H9 (cell line): ENCODE measurements around the gene H2BK1. TPM values are rescaled to one million over a fixed set of nuclear protein-coding genes. Genes with fewer than 3 reads are reported as not detected.

Experiments used
- DNase-seq: peaks from one replicate; pipeline ENCODE4 v3.0.0-alpha.2; 2017
- H2AFZ ChIP-seq: one replicate; pipeline ENCODE4 v1.6.1; 2013; ENCODE audit warnings: mild to moderate bottlenecking, low read length, control low read depth, moderate library complexity
- H2AK5ac ChIP-seq: 2 replicates; pipeline ENCODE4 v1.6.1; 2013; ENCODE audit warnings: low read length, control low read depth, mixed read lengths; ENCODE audit not compliant: insufficient read length
- H2BK120ac ChIP-seq: one replicate; pipeline ENCODE4 v1.6.1; 2013; ENCODE audit warnings: low read depth, mild to moderate bottlenecking, low read length, control low read depth, inconsistent platforms; ENCODE audit not compliant: poor library complexity, severe bottlenecking
- H2BK12ac ChIP-seq: 2 replicates; pipeline ENCODE4 v1.6.1; 2013; ENCODE audit warnings: low read length, control low read depth, mixed read lengths, low read depth; ENCODE audit not compliant: insufficient read length
- H2BK15ac ChIP-seq: 2 replicates; pipeline ENCODE4 v1.6.1; 2013; ENCODE audit warnings: low read depth, low read length, control low read depth
- H2BK20ac ChIP-seq: one replicate; pipeline ENCODE4 v1.6.1; 2013; ENCODE audit warnings: low read depth, mild to moderate bottlenecking, low read length, control low read depth, inconsistent platforms; ENCODE audit not compliant: poor library complexity, severe bottlenecking
- H2BK5ac ChIP-seq: 2 replicates; pipeline ENCODE4 v1.6.1; 2013; ENCODE audit warnings: low read length, control low read depth, mixed read lengths; ENCODE audit not compliant: insufficient read length
- H3K14ac ChIP-seq: 2 replicates; pipeline ENCODE4 v1.6.1; 2013; ENCODE audit warnings: low read length, control low read depth; ENCODE audit not compliant: insufficient read depth
- H3K18ac ChIP-seq: 2 replicates; pipeline ENCODE4 v1.6.1; 2013; ENCODE audit warnings: low read depth, mild to moderate bottlenecking, mixed read lengths, low read length, control low read depth; ENCODE audit not compliant: insufficient read length
- H3K23ac ChIP-seq: 2 replicates; pipeline ENCODE4 v1.6.1; 2013; ENCODE audit warnings: low read length, control low read depth, mixed read lengths, low read depth; ENCODE audit not compliant: insufficient read length
- H3K23me2 ChIP-seq: 2 replicates; pipeline ENCODE4 v1.6.1; 2013; ENCODE audit warnings: low read depth, mild to moderate bottlenecking, mixed read lengths, low read length, control low read depth; ENCODE audit not compliant: insufficient read length, poor library complexity, severe bottlenecking
- H3K27ac ChIP-seq: 2 replicates; pipeline ENCODE4 v1.5.1; 2013; ENCODE audit warnings: low read length, control low read depth, mixed read lengths, low read depth; ENCODE audit not compliant: insufficient read length
- H3K27me3 ChIP-seq: 2 replicates; pipeline ENCODE4 v1.6.1; 2013; ENCODE audit warnings: low read length, control low read depth, inconsistent platforms; ENCODE audit not compliant: insufficient read depth
- H3K4ac ChIP-seq: 2 replicates; pipeline ENCODE4 v1.6.1; 2013; ENCODE audit warnings: low read depth, mild to moderate bottlenecking, control low read depth, inconsistent platforms, low read length, moderate library complexity
- H3K4me1 ChIP-seq: 2 replicates; pipeline ENCODE4 v1.6.1; 2013; ENCODE audit warnings: low read length, control low read depth, inconsistent platforms; ENCODE audit not compliant: insufficient read depth
- H3K4me2 ChIP-seq: 2 replicates; pipeline ENCODE4 v1.6.1; 2013; ENCODE audit warnings: low read length, control low read depth, mixed read lengths; ENCODE audit not compliant: insufficient read length, insufficient read depth
- H3K56ac ChIP-seq: 2 replicates; pipeline ENCODE4 v1.6.1; 2013; ENCODE audit warnings: low read depth, mild to moderate bottlenecking, mixed read lengths, low read length, control low read depth; ENCODE audit not compliant: insufficient read length
- H3K79me1 ChIP-seq: 2 replicates; pipeline ENCODE4 v1.6.1; 2013; ENCODE audit warnings: low read depth, mild to moderate bottlenecking, moderate library complexity, low read length, control low read depth, inconsistent platforms; ENCODE audit not compliant: insufficient read depth, poor library complexity, severe bottlenecking
- H3K79me2 ChIP-seq: 2 replicates; pipeline ENCODE4 v1.6.1; 2013; ENCODE audit warnings: low read length, control low read depth, inconsistent platforms; ENCODE audit not compliant: insufficient read depth
- H3K9ac ChIP-seq: 2 replicates; pipeline ENCODE4 v1.6.1; 2013; ENCODE audit warnings: low read length, control low read depth, mixed read lengths; ENCODE audit not compliant: insufficient read length; ENCODE audit errors: extremely low read depth
- H3K9me3 ChIP-seq: one replicate; pipeline ENCODE4 v1.6.1; 2013; ENCODE audit warnings: low read depth, low read length, inconsistent platforms; ENCODE audit not compliant: control insufficient read depth
- H3T11ph ChIP-seq: one replicate; pipeline ENCODE4 v1.6.1; 2013; ENCODE audit warnings: mild to moderate bottlenecking, low read length, control low read depth, inconsistent platforms
- H4K20me1 ChIP-seq: one replicate; pipeline ENCODE4 v1.6.1; 2013; ENCODE audit not compliant: control insufficient read depth, insufficient read length, insufficient read depth
- H4K5ac ChIP-seq: 2 replicates; pipeline ENCODE4 v1.6.1; 2013; ENCODE audit warnings: low read depth, mild to moderate bottlenecking, mixed read lengths, low read length, control low read depth; ENCODE audit not compliant: insufficient read length
- H4K8ac ChIP-seq: replicated peaks from 2 replicates; pipeline ENCODE4 v1.6.1; 2013; ENCODE audit warnings: low read length, control low read depth, mixed read lengths, low read depth; ENCODE audit not compliant: insufficient read length
- H4K91ac ChIP-seq: 2 replicates; pipeline ENCODE4 v1.6.1; 2013; ENCODE audit warnings: low read depth, mild to moderate bottlenecking, moderate library complexity, mixed read lengths, low read length, control low read depth; ENCODE audit not compliant: insufficient read length
- H3K27ac Mint-ChIP-seq, 3 experiments: 2 replicates in 2 of 3; 3 replicates in 1 of 3; pipeline ENCODE4 v1.8.0; 2020 to 2021; ENCODE audit warnings: mixed read lengths in 3 of 3, mild to moderate bottlenecking in 1 of 3, moderate library complexity in 1 of 3
- H3K27me3 Mint-ChIP-seq: 2 replicates; pipeline ENCODE4 v1.8.0; 2021; ENCODE audit warnings: low read depth, mild to moderate bottlenecking, moderate library complexity, mixed read lengths
- H3K36me3 Mint-ChIP-seq, 3 experiments: 2 replicates in 2 of 3; 3 replicates in 1 of 3; pipeline ENCODE4 v1.8.0; 2020 to 2021; ENCODE audit warnings: low read depth in 3 of 3, mixed read lengths in 3 of 3; ENCODE audit not compliant: insufficient read depth in 1 of 3
- H3K4me1 Mint-ChIP-seq, 2 experiments: 2 replicates each; pipeline ENCODE4 v1.8.0; 2020; ENCODE audit warnings: mixed read lengths in 2 of 2
- H3K4me3 Mint-ChIP-seq, 2 experiments: 2 replicates in 1 of 2; 3 replicates in 1 of 2; pipeline ENCODE4 v1.8.0; 2020 to 2021; ENCODE audit warnings: mild to moderate bottlenecking in 2 of 2, mixed read lengths in 2 of 2, moderate library complexity in 1 of 2
- H3K9me3 Mint-ChIP-seq, 2 experiments: 2 replicates in 1 of 2; 3 replicates in 1 of 2; pipeline ENCODE4 v1.8.0; 2020; ENCODE audit warnings: mild to moderate bottlenecking in 2 of 2, mixed read lengths in 2 of 2, moderate library complexity in 1 of 2
- WGBS: extraction: QIAGEN DNeasy Blood & Tissue Kit; methylation state at CpG from one replicate; pipeline ENCODE4 v1.1.7; 2013; ENCODE audit warnings: missing lambda C conversion rate, low lambda C conversion rate, mixed read lengths; ENCODE audit not compliant: insufficient read length; ENCODE audit errors: extremely low coverage; 5-methylcytosine and 5-hydroxymethylcytosine counted together
- total RNA-seq: library from RNA; stranded (reverse); gene quantifications from 2 replicates; pipeline ENCODE4 v1.2.1, GENCODE V29; 2021
- TF ChIP-seq, protein P1 (sequence below): fragments of 200-600 bp; sonication (generic); conservative IDR thresholded peaks from 3 replicates; pipeline ENCODE4 v1.8.0; 2021; ENCODE audit warnings: antibody characterized with exemption, mild to moderate bottlenecking

H2BK1 gene
- total RNA-seq, 1 experiment from 2014 or later: not detected

DNA sequence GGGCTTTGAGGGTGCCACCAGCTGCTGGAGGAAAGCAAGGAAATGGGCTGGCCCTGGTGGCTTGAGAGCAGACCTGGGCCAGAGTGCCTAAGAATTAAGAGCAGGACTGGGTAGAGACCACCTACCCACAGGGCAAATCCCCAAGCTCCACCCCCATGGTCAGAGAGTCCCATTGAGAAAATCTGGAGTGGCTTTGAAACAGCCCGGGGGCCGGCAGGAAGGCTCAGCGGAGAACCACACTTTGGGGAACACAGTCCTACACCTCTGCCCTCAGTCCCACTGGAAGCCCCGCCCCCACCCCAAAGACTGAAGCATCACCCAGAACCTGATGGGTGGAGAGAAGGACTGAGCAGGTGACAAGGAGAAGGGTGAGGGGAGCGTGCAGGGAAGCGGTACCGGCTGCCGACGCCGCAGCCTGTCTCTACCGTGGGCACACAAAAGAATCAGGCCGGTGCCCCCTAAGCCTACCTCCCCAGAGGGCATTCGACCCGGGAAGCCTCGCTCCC is 34.6 kb upstream of the H2BK1 start:
- Mint-ChIP-seq H3K27me3 (peaks cover 60% of the 10 kb centered on the region), H3K27ac (no peak overlapping the region), H3K9me3 (no peaks in the 10 kb centered on the region; a peak in 1 of 5 replicates), H3K36me3 (peaks cover 0 to 2% (median 2%) of the 10 kb centered on the region in 3 experiments; a peak in 4 of 7 replicates), H3K4me1 (peaks cover 41 to 51% of the 10 kb centered on the region in 2 experiments), H3K4me3 (peak overlapping the region; percentile 52 to 77)
- no peak overlapping the region for H4K91ac ChIP-seq
- H2BK120ac ChIP-seq: no peak overlapping the region
- H3T11ph ChIP-seq: no peak overlapping the region
- H3K79me1 ChIP-seq: no peaks in the 10 kb centered on the region
- H3K27ac ChIP-seq: no peak overlapping the region
- peak overlapping the region; percentile 59 for H3K4me2 ChIP-seq
- peak; percentile 56 for DNase-seq
- H2BK12ac ChIP-seq: no peak overlapping the region
- no peak overlapping the region for H2BK15ac ChIP-seq
- no peaks in the 10 kb centered on the region for H3K79me2 ChIP-seq
- WGBS: no CpG with 5 or more reads among the region's 15 CpGs
- TF ChIP-seq, protein P1, sequence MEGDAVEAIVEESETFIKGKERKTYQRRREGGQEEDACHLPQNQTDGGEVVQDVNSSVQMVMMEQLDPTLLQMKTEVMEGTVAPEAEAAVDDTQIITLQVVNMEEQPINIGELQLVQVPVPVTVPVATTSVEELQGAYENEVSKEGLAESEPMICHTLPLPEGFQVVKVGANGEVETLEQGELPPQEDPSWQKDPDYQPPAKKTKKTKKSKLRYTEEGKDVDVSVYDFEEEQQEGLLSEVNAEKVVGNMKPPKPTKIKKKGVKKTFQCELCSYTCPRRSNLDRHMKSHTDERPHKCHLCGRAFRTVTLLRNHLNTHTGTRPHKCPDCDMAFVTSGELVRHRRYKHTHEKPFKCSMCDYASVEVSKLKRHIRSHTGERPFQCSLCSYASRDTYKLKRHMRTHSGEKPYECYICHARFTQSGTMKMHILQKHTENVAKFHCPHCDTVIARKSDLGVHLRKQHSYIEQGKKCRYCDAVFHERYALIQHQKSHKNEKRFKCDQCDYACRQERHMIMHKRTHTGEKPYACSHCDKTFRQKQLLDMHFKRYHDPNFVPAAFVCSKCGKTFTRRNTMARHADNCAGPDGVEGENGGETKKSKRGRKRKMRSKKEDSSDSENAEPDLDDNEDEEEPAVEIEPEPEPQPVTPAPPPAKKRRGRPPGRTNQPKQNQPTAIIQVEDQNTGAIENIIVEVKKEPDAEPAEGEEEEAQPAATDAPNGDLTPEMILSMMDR: no peak
- peaks cover under 1% of the 10 kb centered on the region; the same call in 1 of the 2 replicates for H3K4me1 ChIP-seq
- H4K20me1 ChIP-seq: no peaks in the 10 kb centered on the region
- H2AK5ac ChIP-seq: no peak overlapping the region
- H3K18ac ChIP-seq: no peak overlapping the region
- no peak overlapping the region for H3K4ac ChIP-seq
- H2AFZ ChIP-seq: no peak overlapping the region
- H2BK5ac ChIP-seq: no peak overlapping the region
- H3K23ac ChIP-seq: no peak overlapping the region
- no peaks in the 10 kb centered on the region for H3K9me3 ChIP-seq
- H3K56ac ChIP-seq: no peak overlapping the region
- H4K8ac ChIP-seq: no peak overlapping the region
- H4K5ac ChIP-seq: no peak overlapping the region
- no peak overlapping the region for H2BK20ac ChIP-seq
- H3K23me2 ChIP-seq: peaks cover 11% of the 10 kb centered on the region
- H3K14ac ChIP-seq: no peak overlapping the region
- no peak overlapping the region for H3K9ac ChIP-seq
- peaks cover 12% of the 10 kb centered on the region; the same call in 1 of the 2 replicates for H3K27me3 ChIP-seq
